AG04449 (cell line): ENCODE results near the gene EXT2.

ENCODE experiments used
- CTCF ChIA-PET: fragments of 350-600 bp; formaldehyde crosslinking; extraction: SDS; loops from one replicate; lab custom pipeline; 2021; ENCODE audit warnings: antibody characterized with exemption; lab: Yijun Ruan, JAX
- POLR2A ChIA-PET: fragments of 400-600, 350-600 bp; formaldehyde crosslinking; extraction: SDS; loops from one replicate; lab custom pipeline; 2020; ENCODE audit warnings: antibody characterized with exemption, inconsistent platforms; lab: Yijun Ruan, JAX
- DNase-seq: peaks from one replicate; pipeline ENCODE4 v3.0.0-alpha.2; 2010; ENCODE audit warnings: low read depth, low spot score
- H3K4me3 ChIP-seq: 2 replicates; pipeline ENCODE4 v1.5.1; 2011; ENCODE audit warnings: low read depth, mild to moderate bottlenecking, control low read depth, low read length
- TF ChIP-seq, protein P1 (sequence below): IDR thresholded peaks from one replicate; pipeline ENCODE4 v1.5.1; 2011; ENCODE audit warnings: mild to moderate bottlenecking, moderate library complexity, low read length, control low read depth, inconsistent platforms; ENCODE audit not compliant: insufficient read depth; ENCODE audit errors: missing control alignments

The EXT2 gene

DNA sequence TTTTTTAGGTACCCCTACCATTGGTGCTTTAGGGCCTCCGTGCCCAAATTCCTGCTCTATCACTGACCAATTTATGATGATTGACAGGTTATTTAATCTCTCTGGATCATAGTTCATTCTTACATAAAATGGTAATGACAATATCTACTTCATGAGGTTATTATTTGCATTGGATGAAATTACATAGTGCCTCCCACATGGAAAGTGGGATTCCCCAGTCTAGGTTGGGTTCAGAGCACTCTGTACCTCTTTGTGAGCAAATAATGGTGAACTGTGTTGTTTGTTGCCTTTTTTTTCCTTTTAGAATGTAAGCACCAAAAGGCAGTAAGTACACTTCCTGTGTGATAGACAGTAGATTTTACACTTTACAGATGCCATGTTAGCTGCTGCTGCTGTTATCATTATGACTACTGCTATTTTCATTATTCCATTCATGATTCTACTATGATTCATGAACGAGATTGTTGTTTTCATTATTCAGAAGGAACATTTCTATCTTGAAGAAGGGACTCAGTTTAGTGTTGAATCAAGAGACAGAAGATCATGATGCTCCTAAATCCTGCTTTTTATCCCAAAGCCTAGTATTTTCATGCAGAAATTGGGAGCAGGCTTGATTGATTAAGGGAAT, 113.6 kb downstream of the EXT2 start:
- TF ChIP-seq, protein P1, sequence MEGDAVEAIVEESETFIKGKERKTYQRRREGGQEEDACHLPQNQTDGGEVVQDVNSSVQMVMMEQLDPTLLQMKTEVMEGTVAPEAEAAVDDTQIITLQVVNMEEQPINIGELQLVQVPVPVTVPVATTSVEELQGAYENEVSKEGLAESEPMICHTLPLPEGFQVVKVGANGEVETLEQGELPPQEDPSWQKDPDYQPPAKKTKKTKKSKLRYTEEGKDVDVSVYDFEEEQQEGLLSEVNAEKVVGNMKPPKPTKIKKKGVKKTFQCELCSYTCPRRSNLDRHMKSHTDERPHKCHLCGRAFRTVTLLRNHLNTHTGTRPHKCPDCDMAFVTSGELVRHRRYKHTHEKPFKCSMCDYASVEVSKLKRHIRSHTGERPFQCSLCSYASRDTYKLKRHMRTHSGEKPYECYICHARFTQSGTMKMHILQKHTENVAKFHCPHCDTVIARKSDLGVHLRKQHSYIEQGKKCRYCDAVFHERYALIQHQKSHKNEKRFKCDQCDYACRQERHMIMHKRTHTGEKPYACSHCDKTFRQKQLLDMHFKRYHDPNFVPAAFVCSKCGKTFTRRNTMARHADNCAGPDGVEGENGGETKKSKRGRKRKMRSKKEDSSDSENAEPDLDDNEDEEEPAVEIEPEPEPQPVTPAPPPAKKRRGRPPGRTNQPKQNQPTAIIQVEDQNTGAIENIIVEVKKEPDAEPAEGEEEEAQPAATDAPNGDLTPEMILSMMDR = no peak
- ChIA-PET CTCF (interaction anchor here (1.2 kb wide), 1 partner anchor 13 kb away, joined by 4 read pairs; no protein-coding TSS in a partner anchor), POLR2A (no interaction called here)
- DNase-seq = no peak
- no peak overlapping the region for H3K4me3 ChIP-seq

DNA sequence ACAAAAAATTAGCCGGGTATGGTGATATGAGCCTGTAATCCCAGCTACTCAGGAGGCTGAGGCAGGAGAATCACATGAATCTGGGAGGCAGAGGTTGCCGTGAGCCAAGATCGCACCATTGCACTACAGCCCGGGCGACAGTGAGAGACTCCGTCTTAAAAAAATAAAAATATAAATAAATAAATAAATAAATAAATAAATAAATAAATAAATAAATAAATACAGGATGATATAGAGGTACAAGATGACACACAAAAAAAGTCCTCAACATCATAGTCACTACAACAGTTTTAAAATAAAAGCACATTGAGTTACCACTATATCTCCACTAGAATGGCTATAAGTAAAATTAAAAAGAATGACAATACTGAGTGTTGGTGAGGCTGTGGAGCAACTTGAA, 116.7 kb downstream of the EXT2 start:
- DNase-seq = no peak
- ChIA-PET POLR2A (no interaction called here), CTCF (interaction anchor here (1.3 kb wide), 1 partner anchor 21 kb away, joined by 4 read pairs; no protein-coding TSS in a partner anchor)
- H3K4me3 ChIP-seq = no peak overlapping the region
- TF ChIP-seq, protein P1 = no peak

DNA sequence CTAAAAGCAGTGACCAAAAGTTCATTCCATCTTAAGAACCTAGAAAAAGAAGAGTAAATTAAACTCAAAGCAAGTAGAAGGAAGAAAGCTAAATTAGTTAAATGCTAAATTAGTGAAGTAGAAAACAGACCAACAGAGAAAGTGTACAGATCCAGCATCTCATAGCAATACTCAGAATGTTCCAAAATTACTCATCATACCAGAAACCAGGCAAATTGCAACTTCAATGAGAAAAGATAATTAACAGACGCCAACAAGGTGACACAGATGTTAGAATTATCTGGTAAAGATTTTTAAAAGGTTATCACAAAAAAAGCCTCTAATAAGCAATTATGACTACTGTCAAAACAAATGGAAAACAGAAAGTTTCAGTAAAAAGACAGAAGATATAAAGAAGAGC, 117.7 kb downstream of the EXT2 start:
- no peak for DNase-seq
- CTCF ChIA-PET = interaction anchor here (1.2 to 1.6 kb wide), 3 partner anchors 10 to 79 kb away, joined by 3 to 4 read pairs (median 3); no protein-coding TSS in a partner anchor
- H3K4me3 ChIP-seq = no peak overlapping the region
- TF ChIP-seq, protein P1 = no peak
- POLR2A ChIA-PET = no interaction called here

- TF ChIP-seq, protein P1 = no peak
- ChIA-PET CTCF (interaction anchor here (1.2 kb wide), 1 partner anchor 19 kb away, joined by 3 read pairs; no protein-coding TSS in a partner anchor), POLR2A (no interaction called here)
- no peak overlapping the region for H3K4me3 ChIP-seq
- DNase-seq = no peak
Observed at GRCh38 chr11:44217432-44217831, 122.0 kb downstream of the EXT2 start.

- POLR2A ChIA-PET = no interaction called here
- no peak overlapping the region for H3K4me3 ChIP-seq
- TF ChIP-seq, protein P1 = no peak
- no peak for DNase-seq
- CTCF ChIA-PET = interaction anchor here (1.0 kb wide), 1 partner anchor 29 kb away, joined by 3 read pairs; no protein-coding TSS in a partner anchor
Observed at GRCh38 chr11:44219830-44220796, 124.6 kb downstream of the EXT2 start.
